ENCODE measurements around the gene MAML3. TPM values are rescaled to one million over a fixed set of nuclear protein-coding genes. Genes with fewer than 3 reads are reported as not detected.

MAML3 gene
- total RNA-seq, 1 experiment from 2014 or later = 0.89 TPM

DNA sequence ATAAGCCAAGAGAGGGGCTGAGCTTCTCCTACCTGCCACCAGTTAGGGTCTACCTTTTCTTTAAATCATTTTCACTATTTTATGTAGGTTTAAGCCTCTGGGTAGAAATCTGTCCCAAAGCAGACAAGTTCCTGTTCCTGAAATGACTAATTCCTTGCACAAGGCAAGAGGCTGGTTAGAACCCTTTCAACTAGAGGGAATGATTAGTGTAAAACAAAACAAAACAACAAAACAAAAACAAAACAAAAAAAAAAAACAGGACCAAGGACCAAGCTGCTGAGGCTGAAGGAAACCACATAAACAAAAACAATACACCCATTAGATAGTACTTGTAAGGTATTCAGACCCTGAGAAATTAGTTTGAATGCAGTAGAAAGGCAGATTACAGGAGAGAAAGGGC lies 62.7 kb downstream of the MAML3 start:
- Mint-ChIP-seq H3K9me3 (ENCODE audit: unreplicated experiment) (no peaks in the 10 kb centered on the region), H3K27me3 (ENCODE audit: insufficient read depth, unreplicated experiment) (no peaks in the 10 kb centered on the region), H3K4me3 (ENCODE audit: unreplicated experiment) (no peak overlapping the region), H3K4me1 (ENCODE audit: insufficient read depth, unreplicated experiment) (peaks cover 39% of the 10 kb centered on the region), H3K36me3 (ENCODE audit: insufficient read depth, unreplicated experiment) (no peaks in the 10 kb centered on the region), H3K27ac (ENCODE audit: low read depth, unreplicated experiment) (no peak overlapping the region)
- TF ChIP-seq, protein P1, sequence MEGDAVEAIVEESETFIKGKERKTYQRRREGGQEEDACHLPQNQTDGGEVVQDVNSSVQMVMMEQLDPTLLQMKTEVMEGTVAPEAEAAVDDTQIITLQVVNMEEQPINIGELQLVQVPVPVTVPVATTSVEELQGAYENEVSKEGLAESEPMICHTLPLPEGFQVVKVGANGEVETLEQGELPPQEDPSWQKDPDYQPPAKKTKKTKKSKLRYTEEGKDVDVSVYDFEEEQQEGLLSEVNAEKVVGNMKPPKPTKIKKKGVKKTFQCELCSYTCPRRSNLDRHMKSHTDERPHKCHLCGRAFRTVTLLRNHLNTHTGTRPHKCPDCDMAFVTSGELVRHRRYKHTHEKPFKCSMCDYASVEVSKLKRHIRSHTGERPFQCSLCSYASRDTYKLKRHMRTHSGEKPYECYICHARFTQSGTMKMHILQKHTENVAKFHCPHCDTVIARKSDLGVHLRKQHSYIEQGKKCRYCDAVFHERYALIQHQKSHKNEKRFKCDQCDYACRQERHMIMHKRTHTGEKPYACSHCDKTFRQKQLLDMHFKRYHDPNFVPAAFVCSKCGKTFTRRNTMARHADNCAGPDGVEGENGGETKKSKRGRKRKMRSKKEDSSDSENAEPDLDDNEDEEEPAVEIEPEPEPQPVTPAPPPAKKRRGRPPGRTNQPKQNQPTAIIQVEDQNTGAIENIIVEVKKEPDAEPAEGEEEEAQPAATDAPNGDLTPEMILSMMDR (IDR thresholded peaks at IDR 0.05; ENCODE audit: unreplicated experiment) = no peak
- no TSS peak for BruUV-seq (replicated peaks)
- CTCF ChIA-PET = interaction anchor here (0.6 to 1.9 kb wide), 3 partner anchors 18 to 594 kb away, joined by 4 to 6 read pairs (median 5); no protein-coding TSS in a partner anchor
- intact Hi-C loops (cut with micrococcal nuclease) = no loop called here
- POLR2A ChIA-PET = no interaction called here
- DNase-seq (ENCODE audit: unreplicated experiment) = no peak

DNA sequence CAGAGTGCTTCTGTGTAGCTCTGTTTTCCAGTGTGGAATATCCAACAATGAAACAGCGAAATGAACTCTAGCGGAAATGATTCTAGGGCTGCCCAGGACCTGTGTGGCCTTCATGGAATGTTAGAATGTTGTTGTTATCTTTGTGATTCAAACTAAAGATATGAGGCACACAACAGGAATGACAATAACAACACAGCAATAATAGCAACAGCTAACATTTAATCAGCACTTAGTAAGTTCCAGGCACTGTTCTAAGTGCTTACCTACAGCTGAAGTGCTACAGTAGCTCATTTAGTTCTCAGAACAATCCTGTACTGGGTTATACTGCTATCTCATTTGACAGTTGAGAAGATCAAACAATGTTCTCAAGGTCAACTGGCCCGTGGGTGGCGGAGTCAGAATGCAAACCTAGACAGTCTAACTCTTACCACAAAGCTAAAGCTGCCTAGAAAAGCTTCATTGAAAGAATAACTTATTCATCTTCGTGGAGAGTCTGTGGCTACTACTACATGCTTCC lies 63.7 kb downstream of the MAML3 start:
- peaks cover 28% of the 10 kb centered on the region for H3K4me1 Mint-ChIP-seq (ENCODE audit: insufficient read depth, unreplicated experiment)
- DNase-seq (ENCODE audit: unreplicated experiment) = no peak
- BruUV-seq (replicated peaks) = no TSS peak
- H3K9me3 Mint-ChIP-seq (ENCODE audit: unreplicated experiment) = no peaks in the 10 kb centered on the region
- no peaks in the 10 kb centered on the region for H3K27me3 Mint-ChIP-seq (ENCODE audit: insufficient read depth, unreplicated experiment)
- CTCF ChIA-PET = interaction anchor here (0.5 to 1.9 kb wide), 3 partner anchors 43 to 200 kb away, joined by 3 to 6 read pairs (median 3); no protein-coding TSS in a partner anchor
- no peak overlapping the region for H3K27ac Mint-ChIP-seq (ENCODE audit: low read depth, unreplicated experiment)
- H3K4me3 Mint-ChIP-seq (ENCODE audit: unreplicated experiment) = no peak overlapping the region
- POLR2A ChIA-PET = no interaction called here
- no peaks in the 10 kb centered on the region for H3K36me3 Mint-ChIP-seq (ENCODE audit: insufficient read depth, unreplicated experiment)
- TF ChIP-seq, protein P1 (IDR thresholded peaks at IDR 0.05; ENCODE audit: unreplicated experiment) = no peak
- intact Hi-C loops (cut with micrococcal nuclease) = no loop called here

DNA sequence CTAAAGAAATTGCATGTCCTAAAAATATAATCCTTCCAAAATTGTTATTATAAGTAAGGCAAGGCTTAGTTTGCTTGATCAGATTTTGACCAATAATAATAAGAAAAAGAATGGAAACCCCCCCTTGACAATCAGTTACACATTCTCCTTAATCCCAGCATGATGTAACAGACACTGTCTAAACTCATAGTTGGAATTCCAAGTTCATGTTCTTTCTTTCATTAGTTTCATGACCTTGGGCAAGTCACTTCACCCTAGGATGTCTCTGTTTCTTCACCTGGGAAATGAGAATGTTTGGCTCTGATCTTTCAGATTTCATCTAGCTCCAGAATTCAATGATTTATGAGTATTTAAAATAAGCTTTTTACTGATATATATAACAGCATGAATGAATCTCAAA lies 64.8 kb downstream of the MAML3 start:
- no peak for DNase-seq (ENCODE audit: unreplicated experiment)
- TF ChIP-seq, protein P1 (IDR thresholded peaks at IDR 0.05; ENCODE audit: unreplicated experiment) = no peak
- H3K4me1 Mint-ChIP-seq (ENCODE audit: insufficient read depth, unreplicated experiment) = peaks cover 18% of the 10 kb centered on the region
- no peaks in the 10 kb centered on the region for H3K9me3 Mint-ChIP-seq (ENCODE audit: unreplicated experiment)
- H3K27me3 Mint-ChIP-seq (ENCODE audit: insufficient read depth, unreplicated experiment) = no peaks in the 10 kb centered on the region
- ChIA-PET CTCF (interaction anchor here (1.0 to 1.9 kb wide), 2 partner anchors 164 to 198 kb away, joined by 3 to 6 read pairs; no protein-coding TSS in a partner anchor), POLR2A (interaction anchor here (1.4 kb wide), 1 partner anchor 61 kb away, joined by 4 read pairs; no protein-coding TSS in a partner anchor)
- no peak overlapping the region for H3K27ac Mint-ChIP-seq (ENCODE audit: low read depth, unreplicated experiment)
- H3K36me3 Mint-ChIP-seq (ENCODE audit: insufficient read depth, unreplicated experiment) = no peaks in the 10 kb centered on the region
- H3K4me3 Mint-ChIP-seq (ENCODE audit: unreplicated experiment) = no peak overlapping the region
- BruUV-seq (replicated peaks) = no TSS peak
- intact Hi-C loops (cut with micrococcal nuclease) = no loop called here

DNA sequence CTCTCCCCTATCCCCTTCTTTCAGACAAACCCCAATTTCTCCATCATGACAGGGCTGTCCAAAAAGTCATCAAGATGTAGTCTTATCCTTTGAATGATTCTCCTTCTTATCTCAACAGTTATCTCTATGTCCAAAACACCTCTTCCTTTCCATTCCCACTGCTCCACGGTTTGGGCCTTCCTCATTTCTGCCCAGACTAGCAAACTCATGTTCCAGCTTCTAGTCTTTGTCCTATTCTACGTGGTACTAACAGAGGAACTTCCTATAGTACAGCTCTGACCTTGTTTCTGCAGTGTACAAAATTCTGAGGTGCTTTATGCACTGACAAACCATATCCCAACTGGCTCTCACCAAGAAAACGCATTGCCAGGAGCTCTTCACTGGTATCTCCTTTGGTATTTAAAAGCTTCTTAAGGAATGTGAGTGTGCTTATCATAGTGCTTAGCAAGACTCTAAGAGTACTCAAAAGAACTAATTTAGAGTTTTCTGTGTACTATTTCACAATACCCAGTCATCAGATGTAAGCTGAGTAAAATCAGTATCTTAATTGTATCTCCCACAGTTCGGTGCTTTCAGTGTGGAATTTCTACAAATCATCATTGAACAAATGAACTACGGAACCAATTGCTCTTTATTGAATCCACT lies 65.5 kb downstream of the MAML3 start:
- intact Hi-C loops (cut with micrococcal nuclease) = no loop called here
- ChIA-PET POLR2A (interaction anchor here (0.6 to 1.4 kb wide), 3 partner anchors 10 to 62 kb away, joined by 3 to 4 read pairs (median 3); no protein-coding TSS in a partner anchor), CTCF (interaction anchor here (0.5 to 0.6 kb wide), 2 partner anchors 14 to 64 kb away, joined by 3 read pairs; no protein-coding TSS in a partner anchor)
- no TSS peak for BruUV-seq (replicated peaks)
- Mint-ChIP-seq H3K4me1 (ENCODE audit: insufficient read depth, unreplicated experiment) (peaks cover 14% of the 10 kb centered on the region), H3K27me3 (ENCODE audit: insufficient read depth, unreplicated experiment) (no peaks in the 10 kb centered on the region), H3K36me3 (ENCODE audit: insufficient read depth, unreplicated experiment) (no peaks in the 10 kb centered on the region), H3K9me3 (ENCODE audit: unreplicated experiment) (no peaks in the 10 kb centered on the region), H3K4me3 (ENCODE audit: unreplicated experiment) (no peak overlapping the region), H3K27ac (ENCODE audit: low read depth, unreplicated experiment) (no peak overlapping the region)
- DNase-seq (ENCODE audit: unreplicated experiment) = no peak
- TF ChIP-seq, protein P1 (IDR thresholded peaks at IDR 0.05; ENCODE audit: unreplicated experiment) = no peak
